Measurements from ENCODE around the gene SUGCT.

DNA sequence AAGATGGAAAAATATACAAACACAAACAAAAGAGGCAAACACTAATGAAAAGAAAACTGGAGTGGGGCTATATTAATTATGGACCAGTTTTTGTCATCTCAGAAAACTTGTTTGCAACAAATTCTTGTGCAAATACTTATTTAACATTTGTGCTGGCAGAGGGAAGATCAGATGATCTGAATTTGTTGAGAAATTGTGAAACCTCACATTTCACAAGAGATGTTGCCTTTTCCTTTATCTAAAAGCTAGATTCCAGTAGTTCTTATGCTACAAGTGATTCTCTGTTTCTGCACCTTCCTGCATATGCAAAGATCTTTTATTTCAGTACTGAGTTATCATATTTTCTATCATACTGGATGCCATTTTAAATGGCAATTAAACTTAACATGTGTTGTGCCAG is 320.7 kb downstream of the SUGCT start:
- TF ChIP-seq POLR2AphosphoS5 (IDR thresholded peaks at IDR 0.05; ENCODE audit: low read depth) (no peak), CTCF (IDR thresholded peaks at IDR 0.05; ENCODE audit: insufficient read depth, low read length) (no peak), REST (IDR thresholded peaks at IDR 0.05; ENCODE audit: insufficient replicate concordance, low read depth) (no peak), GABPA (IDR thresholded peaks at IDR 0.05; ENCODE audit: low read depth) (no peak), SPI1 (IDR thresholded peaks at IDR 0.05; ENCODE audit: borderline replicate concordance, low read depth) (no peak)
